SJSA1 (cell line): ENCODE measurements around the gene OR4K1. TPM values are rescaled to one million over a fixed set of nuclear protein-coding genes. Genes with fewer than 3 reads are reported as not detected.

ENCODE experiments used
- DNase-seq, 2 experiments: peaks; one replicate each; pipeline ENCODE4 v3.0.0-alpha.2; 2015 to 2020; ENCODE audit warnings: low spot score in 2 of 2, low read depth in 1 of 2
- H3K27ac ChIP-seq: fragments of 250-450 bp; sonication (Bioruptor Pico); 2 replicates; pipeline ENCODE4 v1.5.1; 2020; ENCODE audit warnings: mild to moderate bottlenecking, moderate library complexity
- H3K27me3 ChIP-seq: fragments of 250-450 bp; sonication (Bioruptor Pico); replicated peaks from 2 replicates; pipeline ENCODE4 v1.5.1; 2020; ENCODE audit warnings: mild to moderate bottlenecking, moderate library complexity
- H3K36me3 ChIP-seq: fragments of 250-450 bp; sonication (Bioruptor Pico); 2 replicates; pipeline ENCODE4 v1.5.1; 2020; ENCODE audit warnings: mild to moderate bottlenecking
- H3K4me1 ChIP-seq: fragments of 250-450 bp; sonication (Bioruptor Pico); replicated peaks from 2 replicates; pipeline ENCODE4 v1.6.1; 2021; ENCODE audit warnings: mild to moderate bottlenecking
- H3K4me3 ChIP-seq: fragments of 250-450 bp; sonication (Bioruptor Pico); 2 replicates; pipeline ENCODE4 v1.5.1; 2020; ENCODE audit warnings: mild to moderate bottlenecking
- H3K9me3 ChIP-seq: fragments of 250-450 bp; sonication (Bioruptor Pico); replicated peaks from 2 replicates; pipeline ENCODE4 v1.5.1; 2020; ENCODE audit warnings: mild to moderate bottlenecking
- total RNA-seq: library from RNA; depleted of rRNA; stranded (reverse); fragments of >200 nt; shearing (Covaris generic); gene quantifications from 2 replicates; pipeline ENCODE4 v1.2.3, GENCODE V29; 2014; rRNA removed

The OR4K1 gene, protein sequence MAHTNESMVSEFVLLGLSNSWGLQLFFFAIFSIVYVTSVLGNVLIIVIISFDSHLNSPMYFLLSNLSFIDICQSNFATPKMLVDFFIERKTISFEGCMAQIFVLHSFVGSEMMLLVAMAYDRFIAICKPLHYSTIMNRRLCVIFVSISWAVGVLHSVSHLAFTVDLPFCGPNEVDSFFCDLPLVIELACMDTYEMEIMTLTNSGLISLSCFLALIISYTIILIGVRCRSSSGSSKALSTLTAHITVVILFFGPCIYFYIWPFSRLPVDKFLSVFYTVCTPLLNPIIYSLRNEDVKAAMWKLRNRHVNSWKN
- total RNA-seq = not detected in 2 replicates

DNA sequence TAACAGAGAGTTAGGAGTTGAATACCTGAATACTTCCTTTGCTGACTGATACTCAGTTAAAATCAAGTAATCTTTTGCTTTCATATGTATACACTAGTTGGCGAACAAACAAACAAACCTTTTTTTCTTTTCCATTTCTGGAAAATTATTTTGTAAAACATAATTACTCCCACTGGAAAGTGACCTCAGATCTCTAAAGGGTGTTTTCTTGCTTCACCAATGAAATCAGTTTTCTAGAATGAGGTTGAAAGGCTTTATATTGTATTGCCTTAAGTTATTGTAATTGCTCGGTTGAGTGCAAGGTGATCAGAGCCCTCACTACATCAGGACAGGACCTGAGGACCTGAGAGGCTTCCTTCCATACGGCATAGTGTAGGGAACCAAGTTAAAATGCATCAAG, at the start of gene OR4K1:
TSS of gene OR4K1 (plus strand) at position 301 of the 400 bp plus-strand sequence. CDS start 4,750 bp downstream, outside the sequence.
- no peak within 1 kb of the TSS for H3K4me3 ChIP-seq
- no peaks in the 10 kb centered on the region for H3K9me3 ChIP-seq
- no peaks in the 10 kb centered on the region for H3K36me3 ChIP-seq
- no peak for DNase-seq
- no peaks in the 10 kb centered on the region for H3K27me3 ChIP-seq
- no peak within 1 kb of the TSS for H3K27ac ChIP-seq
- no peaks in the 10 kb centered on the region for H3K4me1 ChIP-seq

DNA sequence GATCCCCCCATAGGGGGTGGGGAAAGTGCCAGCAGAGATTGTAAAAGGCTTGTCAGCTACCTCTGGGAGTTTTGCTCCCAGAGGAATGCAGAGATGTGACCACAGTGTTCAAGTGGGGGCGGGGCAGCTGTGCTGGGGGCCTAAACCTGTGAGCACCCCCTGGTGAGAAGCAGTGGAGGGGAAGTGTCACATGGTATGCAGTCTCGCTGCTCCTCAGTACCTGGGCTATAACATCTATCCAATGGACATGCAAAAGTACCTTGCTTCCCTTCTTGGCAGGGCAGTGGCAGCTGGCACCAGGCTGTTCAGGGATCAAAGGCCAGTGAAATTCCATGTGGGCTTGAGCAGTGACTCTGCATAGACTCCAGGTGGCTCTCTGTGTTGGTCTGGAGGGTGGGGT, 35.4 kb upstream of the OR4K1 start:
- Histone ChIP-seq H3K27me3 (no peaks in the 10 kb centered on the region), H3K4me1 (no peaks in the 10 kb centered on the region), H3K36me3 (no peaks in the 10 kb centered on the region), H3K9me3 (no peaks in the 10 kb centered on the region), H3K4me3 (no peak overlapping the region), H3K27ac (no peak overlapping the region)
- no peak for DNase-seq

DNA sequence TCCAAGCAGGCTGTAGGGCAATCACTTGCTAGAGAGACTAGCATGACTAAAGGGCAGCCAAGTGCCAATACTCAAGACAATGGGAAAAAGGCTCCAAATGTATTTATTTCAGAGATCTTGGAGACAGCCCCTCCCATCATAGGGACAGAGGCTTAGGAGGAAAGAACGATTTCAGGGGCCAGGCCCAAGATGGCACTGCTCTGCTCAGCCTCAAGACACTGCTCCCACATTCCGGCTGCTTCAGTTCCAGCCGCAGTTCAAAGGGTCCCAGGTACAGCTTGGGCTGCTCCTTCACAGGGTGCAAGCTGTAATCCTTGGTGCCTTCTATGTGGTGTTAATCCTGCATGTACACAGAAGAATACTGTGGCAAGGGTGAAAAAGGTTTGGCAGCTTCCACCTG, 29.7 kb upstream of the OR4K1 start:
- DNase-seq = no peak
- no peaks in the 10 kb centered on the region for H3K36me3 ChIP-seq
- no peak overlapping the region for H3K27ac ChIP-seq
- no peaks in the 10 kb centered on the region for H3K27me3 ChIP-seq
- H3K9me3 ChIP-seq = no peaks in the 10 kb centered on the region
- no peak overlapping the region for H3K4me3 ChIP-seq
- no peaks in the 10 kb centered on the region for H3K4me1 ChIP-seq

DNA sequence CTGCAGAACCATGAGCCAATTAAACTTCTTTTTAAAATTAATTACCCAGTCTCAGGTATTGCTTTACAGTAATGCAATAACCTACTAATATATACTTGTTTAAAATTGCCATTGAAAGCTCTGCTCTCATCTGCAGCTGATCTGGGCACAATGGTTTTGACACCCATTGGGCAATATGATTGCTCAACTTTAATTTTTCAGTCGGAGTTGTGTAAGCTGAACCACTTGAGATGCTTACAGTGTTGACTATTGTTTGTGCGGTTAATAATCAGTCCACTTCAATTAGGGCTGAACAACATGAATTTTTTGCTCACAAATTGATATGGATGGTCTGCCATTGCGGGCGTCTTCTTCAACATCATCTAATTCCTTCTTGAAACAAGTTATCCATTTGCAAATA, 28.3 kb upstream of the OR4K1 start:
- Histone ChIP-seq H3K27ac (no peak overlapping the region), H3K4me1 (no peaks in the 10 kb centered on the region), H3K4me3 (no peak overlapping the region), H3K9me3 (no peaks in the 10 kb centered on the region), H3K36me3 (no peaks in the 10 kb centered on the region), H3K27me3 (no peaks in the 10 kb centered on the region)
- DNase-seq = no peak

DNA sequence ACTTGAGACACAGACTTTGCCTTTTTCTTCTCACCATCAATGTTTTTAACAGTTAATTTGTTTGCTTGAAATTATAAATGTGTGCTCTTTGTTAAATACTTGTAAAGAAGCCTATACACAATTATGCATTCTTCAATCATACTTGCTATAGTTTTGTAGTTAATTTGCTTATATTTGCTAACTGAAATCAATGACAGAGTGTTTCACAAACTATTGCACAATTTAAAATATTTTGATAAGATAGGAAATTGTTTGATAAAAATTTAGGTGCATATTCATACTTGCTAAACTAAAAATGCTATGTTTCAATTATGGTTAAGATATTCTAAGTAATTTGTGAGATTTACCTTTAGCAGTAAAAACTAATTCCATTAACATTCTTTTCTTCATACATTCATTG, 24.1 kb upstream of the OR4K1 start:
- H3K27ac ChIP-seq = no peak overlapping the region
- DNase-seq = no peak
- no peaks in the 10 kb centered on the region for H3K9me3 ChIP-seq
- H3K4me1 ChIP-seq = no peaks in the 10 kb centered on the region
- H3K27me3 ChIP-seq = no peaks in the 10 kb centered on the region
- H3K36me3 ChIP-seq = no peaks in the 10 kb centered on the region
- H3K4me3 ChIP-seq = no peak overlapping the region

DNA sequence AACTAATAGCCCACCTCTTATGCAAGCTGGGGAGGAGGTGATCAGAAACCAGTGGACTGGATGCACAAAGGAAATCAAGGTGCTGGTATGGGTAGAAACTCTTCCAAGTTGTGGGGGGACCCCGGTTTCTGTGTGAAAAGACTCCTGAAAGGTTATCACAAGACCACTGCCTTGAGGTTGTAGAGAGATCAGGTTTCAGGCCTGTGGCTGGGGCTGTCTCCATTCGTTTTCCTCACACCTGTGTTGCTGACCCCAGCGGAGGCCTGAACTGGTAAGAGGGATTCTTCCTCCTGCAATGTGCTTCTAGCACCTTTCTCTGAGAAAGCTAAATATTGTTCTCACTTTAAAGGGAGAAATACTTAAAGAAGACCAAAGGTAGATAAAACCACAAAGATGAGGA, 19.6 kb upstream of the OR4K1 start:
- no peak overlapping the region for H3K27ac ChIP-seq
- no peak for DNase-seq
- H3K9me3 ChIP-seq = no peaks in the 10 kb centered on the region
- no peaks in the 10 kb centered on the region for H3K4me1 ChIP-seq
- H3K27me3 ChIP-seq = no peaks in the 10 kb centered on the region
- no peak overlapping the region for H3K4me3 ChIP-seq
- H3K36me3 ChIP-seq = no peaks in the 10 kb centered on the region

DNA sequence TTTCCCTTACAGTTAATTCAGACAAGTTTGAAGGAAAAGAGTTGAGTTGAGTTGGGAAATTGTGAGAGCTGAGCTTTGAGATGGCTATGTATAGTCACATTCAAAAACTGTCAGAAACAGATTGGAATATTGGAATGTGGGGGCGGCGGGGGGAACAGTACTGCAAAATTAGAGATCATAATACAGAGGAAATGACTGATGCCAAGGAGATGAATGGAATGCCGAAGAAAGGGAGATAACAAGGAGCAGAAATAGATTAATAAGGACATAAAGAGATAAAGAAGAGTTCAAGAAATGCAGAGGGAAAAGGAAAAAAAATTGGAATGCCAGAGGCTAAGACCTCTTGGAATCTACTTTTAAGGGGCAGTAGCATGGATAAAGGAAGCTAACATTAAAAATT, 13.5 kb upstream of the OR4K1 start:
- Histone ChIP-seq H3K36me3 (no peaks in the 10 kb centered on the region), H3K27ac (no peak overlapping the region), H3K9me3 (no peaks in the 10 kb centered on the region), H3K4me3 (no peak overlapping the region), H3K4me1 (no peaks in the 10 kb centered on the region), H3K27me3 (no peaks in the 10 kb centered on the region)
- no peak for DNase-seq

DNA sequence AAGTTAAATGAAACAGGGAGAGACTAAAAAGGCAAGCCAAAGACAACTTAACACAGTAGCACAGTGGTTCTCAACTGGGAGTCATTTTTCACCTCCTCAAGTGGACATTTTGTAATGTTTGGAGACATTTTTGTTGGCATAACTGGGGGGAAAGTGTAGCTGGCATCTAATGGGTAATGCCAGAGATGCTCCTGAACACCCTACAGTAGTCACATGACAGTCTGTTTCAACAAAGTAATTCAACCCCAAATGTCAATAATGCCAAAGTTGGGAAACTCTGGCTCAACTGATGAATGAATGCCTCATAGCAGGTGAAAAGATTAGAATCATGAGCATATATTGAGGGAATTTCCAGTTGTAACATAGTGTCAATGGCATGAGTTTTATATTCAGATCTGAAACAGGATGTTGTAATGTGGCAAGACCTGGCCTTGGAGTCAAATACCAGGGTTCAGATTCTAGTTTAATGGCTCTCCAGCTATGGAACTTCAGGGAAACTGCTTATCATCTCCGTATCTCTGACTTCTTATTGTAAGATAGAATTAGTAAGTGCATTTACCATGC, 12.7 kb upstream of the OR4K1 start:
- no peaks in the 10 kb centered on the region for H3K36me3 ChIP-seq
- no peak for DNase-seq
- no peak overlapping the region for H3K27ac ChIP-seq
- H3K27me3 ChIP-seq = no peaks in the 10 kb centered on the region
- no peaks in the 10 kb centered on the region for H3K9me3 ChIP-seq
- no peaks in the 10 kb centered on the region for H3K4me1 ChIP-seq
- H3K4me3 ChIP-seq = no peak overlapping the region

DNA sequence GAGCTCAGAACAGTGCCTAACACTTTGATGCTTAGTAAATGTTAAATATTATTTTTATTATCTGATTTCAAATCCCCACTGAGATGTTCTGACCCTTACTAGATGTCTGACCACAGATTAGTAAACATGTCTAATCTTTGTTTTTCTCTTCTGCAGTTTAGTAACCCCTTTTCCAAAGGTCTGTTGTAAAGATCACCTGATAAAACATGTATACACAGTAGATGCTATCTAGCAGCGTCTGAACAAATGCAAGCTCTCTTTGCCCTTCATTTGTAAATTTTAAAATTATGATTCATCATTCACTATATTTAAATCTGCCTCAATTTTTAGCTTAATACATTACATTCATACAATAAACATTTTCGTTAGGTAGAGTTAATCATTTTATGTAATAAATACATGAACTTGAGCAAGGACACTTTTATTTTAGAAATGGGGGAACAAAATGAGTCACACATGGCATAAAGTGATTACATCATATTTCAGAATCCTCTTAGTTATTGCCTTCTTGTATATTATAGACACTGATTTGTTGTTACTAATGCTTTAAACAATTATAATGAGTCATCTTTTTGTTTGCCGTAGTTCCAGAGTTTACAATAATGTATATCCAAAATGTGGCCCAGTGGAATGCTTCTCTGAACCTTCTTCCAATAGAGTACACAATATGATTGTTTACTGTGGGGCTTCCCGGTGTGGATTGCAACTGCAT, 12.0 kb upstream of the OR4K1 start:
- H3K27me3 ChIP-seq = no peaks in the 10 kb centered on the region
- no peak overlapping the region for H3K27ac ChIP-seq
- H3K4me1 ChIP-seq = no peaks in the 10 kb centered on the region
- no peak overlapping the region for H3K4me3 ChIP-seq
- H3K36me3 ChIP-seq = no peaks in the 10 kb centered on the region
- no peak for DNase-seq
- no peaks in the 10 kb centered on the region for H3K9me3 ChIP-seq

DNA sequence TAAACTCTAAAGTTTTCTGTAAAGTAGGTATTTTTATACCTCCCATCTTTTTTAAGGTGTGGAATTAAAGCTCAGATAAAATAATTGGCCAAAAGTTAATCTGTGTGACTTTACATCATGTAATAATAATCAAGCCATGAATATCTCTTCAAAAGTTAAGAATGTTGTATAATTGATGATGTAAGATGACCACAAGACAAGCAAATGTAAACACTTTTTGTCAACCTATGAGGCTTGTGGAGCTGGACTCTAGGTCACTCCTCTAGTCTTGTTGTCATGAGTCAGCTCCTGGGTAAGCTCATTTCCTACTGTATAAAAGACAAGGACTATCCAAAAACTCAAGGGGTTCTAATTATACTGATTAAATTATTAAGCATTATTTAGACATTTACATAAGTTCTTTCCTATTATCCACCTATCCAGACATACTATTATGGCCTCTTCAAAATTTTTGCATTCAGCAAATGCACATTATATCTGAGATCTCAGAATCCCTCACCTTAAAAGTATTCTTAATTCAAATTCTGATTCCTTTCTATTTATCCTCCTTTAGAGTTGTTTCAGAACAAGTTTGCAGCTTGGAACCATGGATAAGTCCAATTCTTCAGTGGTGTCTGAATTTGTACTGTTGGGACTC, 10.6 kb upstream of the OR4K1 start, which contains the start of gene OR4K5:
TSS of gene OR4K5 (plus strand) at position 587 of the 637 bp plus-strand sequence. CDS start at position 587, 0 bp downstream.
- DNase-seq = no peak
- no peak within 1 kb of the TSS for H3K4me3 ChIP-seq
- H3K27me3 ChIP-seq = no peaks in the 10 kb centered on the region

DNA sequence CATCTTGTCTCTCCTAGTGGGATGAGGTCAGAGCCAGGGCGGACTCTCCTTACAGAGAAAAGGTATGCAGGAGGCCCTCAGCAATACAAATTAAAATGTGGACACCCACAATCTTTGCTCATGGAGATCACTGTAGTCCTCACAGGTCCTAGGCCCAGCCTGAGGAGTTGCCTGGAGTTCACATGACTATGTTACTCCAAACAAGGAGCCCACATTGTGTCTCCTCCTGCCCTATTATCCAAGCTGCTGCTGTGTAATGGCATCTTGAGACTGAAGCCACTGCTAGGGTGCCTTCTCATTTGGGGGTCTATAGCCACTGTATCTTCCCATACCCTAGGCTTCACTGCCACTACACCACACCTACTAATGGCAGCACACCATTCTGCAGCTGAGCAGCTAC, 11.0 kb downstream of the OR4K1 start:
- no peak overlapping the region for H3K4me3 ChIP-seq
- H3K9me3 ChIP-seq = no peaks in the 10 kb centered on the region
- H3K27ac ChIP-seq = no peak overlapping the region
- H3K27me3 ChIP-seq = no peaks in the 10 kb centered on the region
- no peaks in the 10 kb centered on the region for H3K36me3 ChIP-seq
- H3K4me1 ChIP-seq = no peaks in the 10 kb centered on the region
- no peak for DNase-seq

More for the DNA sequence above, 10.6 kb upstream of the OR4K1 start, which contains the start of gene OR4K5:
- Histone ChIP-seq H3K27ac (no peak within 1 kb of the TSS), H3K4me1 (no peaks in the 10 kb centered on the region), H3K9me3 (no peaks in the 10 kb centered on the region), H3K36me3 (no peaks in the 10 kb centered on the region)

DNA sequence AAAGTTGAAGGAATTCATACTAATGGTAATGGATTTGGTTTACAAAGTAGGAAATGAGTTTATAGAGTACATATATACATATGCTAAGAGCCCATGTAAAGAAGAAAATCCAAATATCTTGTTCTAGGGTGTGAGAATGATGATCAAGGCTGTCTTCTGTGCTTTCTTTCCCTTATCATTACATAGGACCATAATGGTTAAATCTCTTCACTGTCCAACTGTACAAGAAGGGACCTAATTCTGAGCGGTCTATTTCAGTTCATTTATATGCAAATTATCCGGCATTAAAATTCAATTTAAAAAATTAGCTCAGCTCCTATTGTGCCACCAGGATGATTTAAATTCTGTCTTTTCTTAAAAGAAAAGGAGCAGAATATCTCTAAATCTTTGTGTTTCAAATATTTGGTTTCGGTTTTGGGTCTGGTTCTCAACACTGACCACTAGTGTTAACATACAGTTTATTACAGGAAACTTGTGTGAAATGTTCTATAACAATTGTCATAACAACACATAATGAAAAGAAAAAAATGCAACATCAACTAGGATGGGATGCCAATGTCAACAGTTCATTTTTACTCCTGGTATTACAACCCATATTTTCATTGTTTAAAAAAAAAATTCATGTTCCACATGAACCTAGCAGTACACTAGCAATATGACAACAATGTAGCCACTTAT, 16.8 kb downstream of the OR4K1 start:
- H3K4me1 ChIP-seq = no peaks in the 10 kb centered on the region
- no peaks in the 10 kb centered on the region for H3K9me3 ChIP-seq
- no peak overlapping the region for H3K4me3 ChIP-seq
- no peaks in the 10 kb centered on the region for H3K36me3 ChIP-seq
- no peak overlapping the region for H3K27ac ChIP-seq
- no peaks in the 10 kb centered on the region for H3K27me3 ChIP-seq
- DNase-seq = peak in 1 of 2 experiments; percentile 4

DNA sequence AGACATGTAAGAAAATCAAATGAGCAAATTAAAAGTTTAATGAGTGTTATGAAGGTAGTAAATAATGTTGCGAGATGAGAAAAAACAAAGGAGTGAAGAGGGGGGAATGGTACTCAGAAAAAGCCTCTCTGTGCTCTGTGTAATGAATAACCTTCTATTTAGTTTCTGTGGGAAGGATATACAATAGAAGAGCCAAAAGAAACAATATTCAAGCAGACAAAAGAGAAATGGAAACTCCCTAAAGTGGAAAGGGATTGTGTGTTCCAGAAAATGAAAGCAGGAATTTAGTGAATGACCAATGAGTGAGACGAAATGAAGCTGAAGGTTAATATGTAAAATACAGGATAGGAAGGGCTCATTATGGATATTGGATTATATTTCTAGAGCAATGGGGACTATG, 18.5 kb downstream of the OR4K1 start:
- H3K4me1 ChIP-seq = no peaks in the 10 kb centered on the region
- no peak overlapping the region for H3K27ac ChIP-seq
- H3K36me3 ChIP-seq = no peaks in the 10 kb centered on the region
- DNase-seq = no peak
- H3K27me3 ChIP-seq = no peaks in the 10 kb centered on the region
- H3K4me3 ChIP-seq = no peak overlapping the region
- no peaks in the 10 kb centered on the region for H3K9me3 ChIP-seq
